GM13976 (cell line): Measurements from ENCODE around the gene FAM20C.

Source experiments
- DNase-seq: peaks from one replicate; pipeline ENCODE4 v3.0.0; 2012; ENCODE audit warnings: low spot score
- CTCF ChIP-seq: IDR thresholded peaks from 2 replicates; pipeline ENCODE4 v1.5.1; 2012; ENCODE audit warnings: borderline replicate concordance, mild to moderate bottlenecking; ENCODE audit not compliant: insufficient read depth; ENCODE audit errors: extremely low read depth, missing control alignments, control extremely low read depth
- in situ Hi-C: fragments of 300-500 bp; cut with MboI; formaldehyde crosslinking; loops from one replicate; pipeline ENCODE4 v1.12.0; 2022; ENCODE audit warnings: low sequenced_read_pairs, mixed read lengths, inconsistent platforms; ENCODE audit not compliant: unreplicated experiment

FAM20C gene

GRCh38 chr7:300546-301290, 108.3 kb downstream of the FAM20C start:
- in situ Hi-C loops = no loop called here
- TF ChIP-seq CTCF = no peak
- no peak for DNase-seq

- DNase-seq = no peak
- in situ Hi-C loops = no loop called here
- TF ChIP-seq CTCF = no peak
These were observed 109.1 kb downstream of the FAM20C start for GRCh38 chr7:301291-302053.

GRCh38 chr7:302054-302992, 110.0 kb downstream of the FAM20C start:
- DNase-seq = no peak
- TF ChIP-seq CTCF = no peak
- in situ Hi-C loops = no loop called here

GRCh38 chr7:303425-303824, 111.1 kb downstream of the FAM20C start:
- DNase-seq = no peak
- no peak for TF ChIP-seq CTCF
- in situ Hi-C loops = no loop called here

GRCh38 chr7:303884-304573, 111.7 kb downstream of the FAM20C start:
- no peak for DNase-seq
- in situ Hi-C loops = no loop called here
- no peak for TF ChIP-seq CTCF
